Placental pericyte (primary cell): ENCODE results near the gene PLXNA3. TPM values are rescaled to one million over a fixed set of nuclear protein-coding genes. Genes with fewer than 3 reads are reported as not detected.

Source experiments
- small RNA-seq: library from RNA; depleted of rRNA; stranded (forward); fragments of <200 nt; gene quantifications from one replicate; pipeline ENCODE3, GENCODE V24; 2012; ENCODE audit warnings: low replicate concordance
- total RNA-seq: library from RNA; depleted of rRNA; stranded (reverse); fragments of >200 nt; gene quantifications from 2 replicates; pipeline ENCODE4 v1.2.3, GENCODE V29; 2012

PLXNA3 gene
- 21.2 and 25.8 TPM in 2 replicates for total RNA-seq

DNA sequence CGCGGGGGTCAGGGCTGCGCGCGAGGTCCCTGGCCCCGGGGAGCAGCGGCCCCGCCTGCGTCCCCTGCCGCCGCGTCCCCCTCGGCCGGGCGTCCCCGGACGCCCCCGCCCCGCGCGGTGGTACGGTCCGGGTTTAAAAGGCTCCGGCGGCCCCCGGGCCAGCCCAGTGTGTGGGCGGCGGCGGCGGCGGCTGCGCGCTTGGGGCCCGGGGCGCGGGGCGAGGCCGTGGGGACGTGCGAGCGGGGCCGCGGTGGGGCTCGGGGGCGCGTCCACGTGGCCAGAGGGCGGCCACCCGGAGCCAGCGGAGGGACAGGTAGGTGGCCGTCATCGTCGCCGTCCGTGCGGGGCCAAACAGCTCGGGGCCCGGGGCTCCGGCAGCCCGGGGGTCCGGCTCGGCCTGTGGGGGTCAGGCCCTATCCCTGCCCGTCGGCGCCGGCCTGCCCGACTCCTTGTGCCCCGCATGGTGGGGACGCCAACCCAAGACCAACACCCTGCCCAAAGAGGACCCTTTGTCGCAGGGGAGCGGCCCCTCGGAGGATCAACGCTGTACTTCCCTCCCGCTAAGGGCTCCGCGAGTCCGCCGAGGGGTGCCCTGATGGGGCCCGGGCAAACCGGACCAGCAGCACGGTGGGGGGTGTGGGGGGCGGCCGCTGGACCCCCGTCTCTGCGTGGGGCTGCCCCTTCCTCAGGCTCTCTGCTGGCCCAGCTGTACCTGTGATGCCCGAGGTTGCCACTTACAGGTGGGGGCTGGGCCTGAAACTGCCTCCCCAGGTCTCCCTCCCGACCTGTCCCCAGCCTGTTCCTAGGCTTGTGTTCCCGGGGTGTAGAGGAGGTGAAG, at the start of gene PLXNA3:
PLXNA3 (plus strand) TSS at position 166 of the 838 bp plus-strand sequence. CDS start 1,903 bp downstream, outside the sequence.

DNA sequence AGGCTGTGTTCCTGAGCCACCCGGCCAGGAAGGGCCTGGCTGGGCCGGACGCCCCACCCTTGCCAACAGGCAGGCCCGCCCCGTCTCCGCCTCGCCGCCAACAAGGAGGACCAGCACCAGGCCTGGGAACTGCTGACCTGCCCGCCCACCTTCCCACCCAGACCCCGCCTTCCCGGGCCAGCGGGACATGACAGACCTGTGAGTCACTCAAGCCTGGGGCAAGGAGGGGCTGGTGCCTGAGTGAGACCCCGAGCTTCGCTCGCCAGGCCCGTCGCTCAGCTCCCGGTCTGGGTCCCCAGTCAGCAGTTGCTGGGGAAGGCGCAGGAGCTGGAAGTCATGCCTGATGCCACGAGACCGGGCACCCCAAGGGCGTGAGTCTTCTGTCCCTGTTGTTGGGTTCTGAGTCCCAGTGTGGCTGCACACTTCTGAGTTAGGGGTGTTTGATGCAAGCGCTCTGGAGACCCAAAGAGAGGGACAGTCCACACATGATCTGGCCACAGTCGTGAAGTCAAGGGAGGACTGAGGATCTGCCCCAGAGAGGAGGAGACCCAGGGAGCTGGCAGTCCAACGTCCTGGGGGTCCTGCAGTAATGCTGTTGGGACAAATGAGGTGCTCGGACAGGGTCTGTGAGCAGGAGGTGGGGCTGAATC, 48.7 kb upstream of the PLXNA3 start, which contains the start of gene DNASE1L1:
DNASE1L1 (minus strand) TSS at position 33 of the 650 bp plus-strand sequence. CDS start 3,686 bp downstream, outside the sequence.

DNA sequence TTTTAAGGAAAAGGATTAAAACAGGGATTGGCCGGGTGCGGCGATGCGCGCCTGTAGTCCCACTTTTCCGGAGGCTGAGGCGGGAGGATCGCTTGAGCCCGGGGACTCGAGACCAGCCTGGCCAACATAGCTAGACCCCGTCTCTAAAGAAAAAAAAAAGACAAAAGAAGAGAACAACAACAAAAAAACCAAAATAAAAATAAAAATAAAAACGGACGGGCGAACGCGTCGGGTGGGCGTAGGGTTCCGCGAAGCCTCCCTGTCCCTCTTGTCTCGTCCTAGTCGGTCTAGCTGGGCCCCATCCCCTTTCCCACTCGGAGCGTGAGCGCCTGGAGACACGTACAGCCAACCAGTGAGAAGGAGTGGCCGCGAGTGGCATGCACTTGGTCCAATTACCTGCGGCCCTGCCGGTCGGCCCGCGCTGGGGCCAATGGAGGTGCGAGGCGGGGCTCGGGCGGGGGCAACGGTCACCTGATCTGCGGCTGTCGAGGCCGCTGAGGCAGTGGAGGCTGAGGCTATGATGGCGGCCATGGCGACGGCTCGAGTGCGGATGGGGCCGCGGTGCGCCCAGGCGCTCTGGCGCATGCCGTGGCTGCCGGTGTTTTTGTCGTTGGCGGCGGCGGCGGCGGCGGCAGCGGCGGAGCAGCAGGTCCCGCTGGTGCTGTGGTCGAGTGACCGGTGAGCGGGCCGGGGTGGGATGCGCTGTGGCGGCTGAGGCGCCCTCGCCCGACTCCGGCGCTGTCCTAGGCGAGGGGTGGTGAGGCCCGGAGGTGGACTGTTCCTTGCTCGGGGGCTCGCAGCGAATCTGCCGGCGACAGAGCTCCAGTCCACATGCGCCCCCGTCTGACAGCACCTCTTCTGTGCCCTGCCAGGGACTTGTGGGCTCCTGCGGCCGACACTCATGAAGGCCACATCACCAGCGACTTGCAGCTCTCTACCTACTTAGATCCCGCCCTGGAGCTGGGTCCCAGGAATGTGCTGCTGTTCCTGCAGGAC, 29.6 kb upstream of the PLXNA3 start, which contains the start of gene ATP6AP1:
ATP6AP1 (plus strand) TSS at position 502 of the 996 bp plus-strand sequence; CDS start at position 518, 16 bp downstream.

DNA sequence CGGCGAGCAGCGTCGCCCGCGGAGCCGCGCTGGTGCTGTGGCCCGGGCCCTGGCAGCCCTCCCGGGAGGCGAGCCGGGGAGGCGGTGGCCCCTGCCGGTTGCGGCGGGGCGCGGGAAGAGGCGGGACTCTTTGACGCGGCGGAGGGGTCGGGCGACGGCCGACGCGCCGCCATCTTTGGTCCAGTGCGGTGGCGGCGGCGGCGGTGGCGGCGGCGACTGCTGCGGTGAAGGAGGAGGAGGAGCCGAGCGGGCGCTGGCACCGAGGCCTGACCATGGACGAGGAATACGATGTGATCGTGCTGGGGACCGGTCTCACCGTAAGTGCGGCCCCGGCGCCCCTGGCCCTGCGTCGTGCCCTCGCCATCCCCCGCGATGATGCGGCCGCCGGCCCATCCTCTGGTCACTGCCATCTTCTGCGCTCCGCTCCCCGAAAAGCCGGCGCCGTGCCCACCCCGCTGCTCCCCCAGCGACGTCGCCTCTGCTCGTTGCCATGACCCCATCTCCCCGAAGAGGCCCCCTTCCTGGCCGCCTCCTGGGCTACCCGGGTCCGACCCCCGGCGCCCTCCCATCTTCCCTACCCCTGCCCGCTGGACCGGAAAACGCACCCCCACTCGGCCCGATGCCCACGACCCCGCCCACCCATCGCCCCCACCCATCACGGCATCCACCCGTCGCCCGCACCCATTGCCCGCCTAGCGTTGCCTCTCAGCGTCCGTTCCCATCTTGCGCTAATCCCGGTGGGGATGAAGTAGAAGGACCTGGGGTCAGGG, 20.9 kb upstream of the PLXNA3 start, which contains the start of gene GDI1:
GDI1 (plus strand) TSS at position 172 of the 770 bp plus-strand sequence; CDS start at position 273, 101 bp downstream.

DNA sequence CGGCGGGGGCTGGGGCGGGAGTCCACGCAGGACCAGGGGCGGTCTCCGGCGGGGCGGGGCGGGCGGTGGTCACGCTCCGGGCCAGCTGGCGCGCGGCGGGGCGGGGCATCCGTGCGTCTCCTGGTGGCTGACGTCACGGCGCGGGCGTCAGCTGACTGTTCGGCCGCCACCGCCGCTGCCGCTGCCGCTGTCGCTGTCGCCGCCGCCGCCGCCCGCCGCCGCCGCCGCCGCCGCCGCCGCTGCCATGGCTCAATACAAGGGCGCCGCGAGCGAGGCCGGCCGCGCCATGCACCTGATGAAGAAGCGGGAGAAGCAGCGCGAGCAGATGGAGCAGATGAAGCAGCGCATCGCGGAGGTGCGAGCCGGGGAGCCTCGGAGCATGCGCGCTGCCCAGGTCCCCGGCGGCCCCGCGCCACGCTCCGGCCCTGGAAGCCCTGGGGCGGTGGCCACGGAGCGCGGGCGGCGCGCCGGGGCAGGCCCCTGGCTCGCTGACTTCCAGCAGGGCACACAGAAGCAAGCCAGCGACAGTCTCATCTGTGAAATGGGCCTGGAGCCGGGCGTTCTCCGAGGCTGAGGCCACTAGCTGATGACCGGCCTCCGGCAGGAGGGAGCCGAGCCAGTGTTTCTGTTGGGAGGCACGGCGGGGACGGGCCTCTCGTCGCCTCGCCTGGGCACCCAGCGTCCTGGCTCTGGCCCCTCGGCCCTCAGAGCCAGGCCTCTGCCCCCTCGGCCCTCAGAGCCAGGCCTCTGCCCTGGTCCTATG, 13.9 kb upstream of the PLXNA3 start, which contains the start of gene FAM50A:
FAM50A (plus strand) TSS at position 150 of the 763 bp plus-strand sequence; CDS start at position 245, 95 bp downstream.

DNA sequence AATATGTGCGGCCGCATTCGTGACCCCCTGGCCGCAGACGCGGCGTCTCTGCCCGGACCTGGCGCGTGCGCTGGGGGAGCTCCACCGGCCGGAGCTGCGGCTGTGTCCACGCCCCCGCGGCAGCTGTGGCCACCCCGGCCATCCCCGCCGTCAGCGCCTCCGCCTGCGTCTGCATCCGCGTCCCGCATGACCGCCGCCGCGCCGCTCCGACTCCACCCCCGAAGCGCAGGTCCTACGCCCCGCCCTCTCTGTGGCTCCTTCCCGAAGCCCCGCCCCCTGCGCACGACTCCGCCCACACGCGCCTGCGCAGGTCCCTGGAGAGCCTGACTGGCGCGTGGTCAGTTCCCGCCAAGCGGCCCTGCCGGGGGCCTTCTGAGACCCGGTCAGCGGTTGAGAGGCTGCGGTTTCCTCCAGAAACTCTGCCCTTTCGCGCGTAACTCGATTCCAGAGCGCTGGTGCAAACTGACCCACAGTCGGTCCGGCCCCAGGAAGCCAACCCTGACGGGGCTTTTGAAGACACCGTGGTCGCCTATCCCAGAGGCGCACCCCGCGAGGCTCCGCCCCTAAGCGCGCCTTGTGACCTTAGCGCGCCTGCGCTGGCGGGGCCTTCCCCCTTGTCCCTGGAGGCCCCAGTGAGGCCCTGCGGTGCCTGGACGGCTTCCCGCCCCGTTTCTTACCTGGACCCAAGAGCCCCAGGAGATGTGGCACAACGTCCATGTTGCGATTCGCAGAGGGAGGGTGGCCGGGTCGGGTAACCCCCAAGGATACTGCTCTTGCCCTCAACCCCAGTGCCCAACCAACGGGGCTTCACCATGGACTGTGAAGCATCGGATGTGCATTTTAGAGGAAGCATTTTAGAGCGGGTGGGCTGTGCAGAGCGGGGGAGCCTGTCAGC, 20.9 kb downstream of the PLXNA3 start, which contains the start of gene LAGE3:
LAGE3 (minus strand) TSS at position 554 of the 895 bp plus-strand sequence; CDS start at position 188, 366 bp downstream.

DNA sequence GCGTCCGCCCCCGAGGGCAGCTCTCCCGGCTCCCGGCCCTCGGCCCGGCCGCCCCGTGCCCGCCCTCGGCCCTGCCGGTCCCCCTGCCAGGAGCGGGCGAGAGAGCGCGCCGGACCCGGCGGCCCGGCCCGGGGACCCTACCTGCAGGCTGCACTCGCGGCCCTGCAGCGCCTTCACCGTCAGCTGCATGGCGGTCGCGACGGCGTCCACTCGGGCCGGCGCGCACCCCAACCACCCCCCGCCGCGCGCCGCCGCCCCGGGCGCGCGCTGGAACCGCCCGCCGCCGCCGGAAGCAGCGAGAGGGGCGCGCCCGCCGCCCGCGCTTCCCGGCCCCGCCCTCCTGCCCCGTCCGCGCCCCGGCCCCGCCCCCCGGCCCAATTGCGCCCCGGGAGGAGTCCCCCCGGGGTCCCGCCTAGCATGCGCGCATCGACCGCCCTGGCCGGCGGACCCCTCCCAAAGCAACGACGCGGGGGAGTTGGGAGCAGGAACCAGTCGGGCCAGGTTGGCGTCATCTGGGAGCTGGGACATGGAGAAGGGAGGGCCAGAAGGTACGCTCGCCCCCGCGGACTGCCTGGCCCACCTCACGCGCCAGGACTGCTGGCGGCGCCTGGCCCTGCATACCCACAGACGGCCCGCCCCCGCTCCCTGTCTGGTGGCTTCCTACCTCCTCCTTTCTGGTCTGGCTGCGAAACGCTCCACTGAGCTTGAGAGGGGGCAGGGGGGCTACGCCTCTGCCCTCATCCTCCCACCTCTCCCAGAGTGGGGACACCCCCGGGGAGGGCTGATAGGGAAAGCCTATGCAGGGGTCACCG, 28.5 kb downstream of the PLXNA3 start, which contains the start of gene UBL4A:
UBL4A (minus strand) TSS at position 220 of the 812 bp plus-strand sequence; CDS start at position 189, 31 bp downstream.

DNA sequence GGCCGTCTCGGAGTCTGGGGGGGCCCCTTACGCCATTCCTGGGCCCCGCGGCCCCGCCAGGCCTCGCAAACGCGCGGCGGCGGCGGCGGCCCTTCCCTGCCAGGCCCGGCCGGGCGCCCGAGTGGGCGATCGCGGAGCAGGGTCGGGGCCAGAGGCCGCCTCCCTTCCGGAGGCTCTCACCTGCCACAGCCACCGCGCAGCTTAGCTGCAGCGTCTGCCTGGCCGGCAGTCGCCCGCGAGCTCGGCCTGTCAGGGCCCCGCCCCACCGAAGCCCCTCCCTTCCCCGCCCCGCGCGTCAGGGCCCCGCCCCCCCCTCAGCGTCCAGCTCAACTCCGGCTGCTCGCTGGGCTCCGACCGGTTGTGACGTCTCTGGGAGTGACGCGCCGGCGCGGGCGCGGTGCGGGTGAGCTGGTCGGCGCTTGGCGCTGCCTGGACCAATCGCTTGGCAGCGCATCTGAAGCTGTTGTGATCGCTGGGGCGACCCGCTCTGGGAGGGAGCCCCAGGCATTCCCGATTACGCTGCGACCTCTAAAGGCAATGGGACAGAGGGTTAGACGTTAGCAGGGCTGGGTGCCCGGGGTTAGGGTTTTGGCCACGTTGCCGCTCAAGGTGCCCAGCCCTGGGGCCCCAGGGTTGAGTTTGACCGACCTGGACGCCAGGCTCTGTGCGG, 32.5 kb downstream of the PLXNA3 start, which contains the start of gene SLC10A3:
SLC10A3 (minus strand) TSS at position 216 of the 670 bp plus-strand sequence. CDS start 1,689 bp downstream, outside the sequence.

DNA sequence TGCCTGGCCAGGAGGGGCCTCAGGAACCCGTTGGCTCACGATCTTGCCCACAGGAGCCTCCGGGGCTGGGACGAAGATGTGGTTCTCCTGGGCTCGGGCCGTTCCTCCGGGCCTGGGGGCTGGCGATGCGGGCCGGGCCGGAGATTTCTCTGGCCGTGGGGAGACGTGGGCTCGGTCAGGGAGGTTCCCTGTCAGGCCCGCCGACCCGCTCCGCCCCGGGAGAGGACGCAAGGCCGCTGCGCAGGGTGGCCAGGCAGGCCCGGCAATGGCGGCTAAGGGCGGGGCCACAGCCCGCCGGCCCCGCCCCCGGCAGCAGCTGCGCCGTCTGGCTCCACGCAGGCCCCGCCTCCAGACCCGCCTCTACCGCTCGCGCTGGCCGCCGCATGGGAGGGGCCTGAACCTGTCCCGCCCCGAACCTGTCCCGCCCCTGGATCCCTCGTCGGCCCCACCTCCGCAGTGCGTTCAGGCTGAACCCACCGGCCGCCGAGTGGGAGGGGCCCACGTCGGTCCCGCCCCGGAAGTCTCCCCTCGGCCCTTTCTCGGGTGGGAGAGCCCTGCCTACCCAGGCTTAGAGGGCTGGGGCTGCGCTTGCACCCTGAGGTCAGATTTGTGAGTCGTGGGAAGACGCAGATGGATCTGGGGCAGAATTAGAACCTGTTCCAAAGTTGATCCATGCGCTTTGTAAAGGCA, 58.0 kb downstream of the PLXNA3 start, which contains the start of gene FAM3A:
FAM3A (minus strand) TSS at position 267 of the 690 bp plus-strand sequence. CDS start 460 bp downstream, outside the sequence.

Small RNA genes within 50 kb of the gene (small RNA-seq; reads per million reads assigned to genes)
- gene MIR6858 (not detected), gene RN7SL697P (not detected)

Other genes starting within 250 kb of the PLXNA3 start
- gene OPN1MW2, start 238.5 kb upstream of the PLXNA3 start, total RNA-seq: not detected in 2 replicates
- gene OPN1MW3, start 200.7 kb upstream of the PLXNA3 start, total RNA-seq: not detected in 2 replicates
- not detected in 2 replicates for gene TEX28, start 163.2 kb upstream of the PLXNA3 start, total RNA-seq
- not detected in 2 replicates for gene TKTL1, start 162.5 kb upstream of the PLXNA3 start, total RNA-seq
- gene FLNA, start 83.6 kb upstream of the PLXNA3 start, total RNA-seq: 2,184 and 2,759 TPM in 2 replicates
- 37.9 and 39.5 TPM in 2 replicates for gene EMD, start 79.0 kb upstream of the PLXNA3 start, total RNA-seq
- 1,465 and 3,108 TPM in 2 replicates for gene RPL10, start 59.9 kb upstream of the PLXNA3 start, total RNA-seq
- 59.4 and 61.3 TPM in 2 replicates for gene DNASE1L1, start 49.0 kb upstream of the PLXNA3 start, total RNA-seq
- 22.8 and 30.0 TPM in 2 replicates for gene TAFAZZIN, start 46.7 kb upstream of the PLXNA3 start, total RNA-seq
- gene ATP6AP1, start 29.6 kb upstream of the PLXNA3 start, total RNA-seq: 55.3 and 151 TPM in 2 replicates
- 167 and 170 TPM in 2 replicates for gene GDI1, start 21.1 kb upstream of the PLXNA3 start, total RNA-seq
- 40.2 and 106 TPM in 2 replicates for gene FAM50A, start 14.1 kb upstream of the PLXNA3 start, total RNA-seq
- 15.7 and 20.4 TPM in 2 replicates for gene LAGE3, start 21.0 kb downstream of the PLXNA3 start, total RNA-seq
- gene UBL4A, start 28.3 kb downstream of the PLXNA3 start, total RNA-seq: 33.0 and 51.5 TPM in 2 replicates
- 38.1 and 45.2 TPM in 2 replicates for gene SLC10A3, start 32.3 kb downstream of the PLXNA3 start, total RNA-seq
- 24.5 and 45.1 TPM in 2 replicates for gene FAM3A, start 58.0 kb downstream of the PLXNA3 start, total RNA-seq
- gene G6PD, start 88.6 kb downstream of the PLXNA3 start, total RNA-seq: 90.6 and 152 TPM in 2 replicates
- 20.1 and 24.8 TPM in 2 replicates for gene IKBKG, start 89.3 kb downstream of the PLXNA3 start, total RNA-seq
- gene CTAG1A, start 126.9 kb downstream of the PLXNA3 start, total RNA-seq: not detected in 2 replicates
- gene CTAG1B, start 161.0 kb downstream of the PLXNA3 start, total RNA-seq: not detected in 2 replicates
- 0.22 TPM in 1 of 2 replicates, not detected in the other for gene CTAG2, start 195.3 kb downstream of the PLXNA3 start, total RNA-seq